Activated CD8-positive, alpha-beta T cell treated with anti-CD3 and anti-CD28 coated beads for 36 hours (primary cell): ENCODE measurements around the gene FMNL3. TPM values are rescaled to one million over a fixed set of nuclear protein-coding genes. Genes with fewer than 3 reads are reported as not detected.

ENCODE experiments used
- ATAC-seq: fragments of 200-7000 bp; cut with Tn5 transposase; one replicate; pipeline ENCODE4 v1.10.0; 2021; ENCODE audit warnings: mild to moderate bottlenecking, moderate library complexity
- CTCF ChIA-PET: fragments of 350-600 bp; sonication (Branson Sonifier 250); formaldehyde crosslinking; loops from one replicate; lab custom pipeline; 2021; ENCODE audit warnings: antibody characterized with exemption; lab: Charles Lee
- POLR2A ChIA-PET: fragments of 350-600 bp; sonication (Branson Sonifier 250); formaldehyde crosslinking; loops from one replicate; lab custom pipeline; 2021; ENCODE audit warnings: antibody characterized with exemption; lab: Charles Lee
- DNase-seq: peaks from one replicate; pipeline ENCODE4 v3.0.0-alpha.2; 2020
- H3K27ac Mint-ChIP-seq: one replicate; pipeline ENCODE4 v1.8.0; 2021; ENCODE audit warnings: mild to moderate bottlenecking, mixed read lengths
- H3K27me3 Mint-ChIP-seq: one replicate; pipeline ENCODE4 v1.8.0; 2021; ENCODE audit warnings: mixed read lengths
- H3K36me3 Mint-ChIP-seq: one replicate; pipeline ENCODE4 v1.8.0; 2021; ENCODE audit warnings: low read depth, mixed read lengths
- H3K4me1 Mint-ChIP-seq: one replicate; pipeline ENCODE4 v1.8.0; 2021; ENCODE audit warnings: low read depth, mixed read lengths
- H3K4me3 Mint-ChIP-seq: one replicate; pipeline ENCODE4 v1.8.0; 2021; ENCODE audit warnings: mild to moderate bottlenecking, moderate library complexity, mixed read lengths
- H3K9me3 Mint-ChIP-seq: one replicate; pipeline ENCODE4 v1.8.0; 2021; ENCODE audit warnings: mixed read lengths
- intact Hi-C: fragments of 100-400 bp; cut with micrococcal nuclease; formaldehyde crosslinking; loops from one replicate; pipeline ENCODE4 v1.10.0; 2022
- total RNA-seq, 2 experiments: library from RNA; stranded (reverse); gene quantifications; one replicate each; pipeline ENCODE4 v1.2.3, GENCODE V29; 2021
- TF ChIP-seq, protein P1 (sequence below): fragments of 200-600 bp; IDR thresholded peaks from one replicate; pipeline ENCODE4 v1.8.0; 2022; ENCODE audit warnings: antibody characterized with exemption, mild to moderate bottlenecking

Gene FMNL3
- total RNA-seq, 2 experiments from 2014 or later = 22.8 to 23.5 TPM

GRCh38 chr12:49669796-49670195, 37.4 kb downstream of the FMNL3 start:
- Mint-ChIP-seq H3K27ac (peak overlapping the region; percentile 97), H3K4me1 (peaks cover 93% of the 10 kb centered on the region), H3K27me3 (no peaks in the 10 kb centered on the region), H3K9me3 (no peaks in the 10 kb centered on the region), H3K4me3 (no peak overlapping the region), H3K36me3 (peaks cover 13% of the 10 kb centered on the region)
- ChIA-PET CTCF (interaction anchor here (1.4 to 7.4 kb wide), 6 partner anchors 9 to 45 kb away, joined by 3 to 80 read pairs (median 6); partner anchors contain the start of gene FMNL3), POLR2A (interaction anchor here (0.9 to 5.0 kb wide), 6 partner anchors 7 to 34 kb away, joined by 3 to 23 read pairs (median 4); no protein-coding TSS in a partner anchor)
- intact Hi-C loops = no loop called here
- TF ChIP-seq, protein P1, sequence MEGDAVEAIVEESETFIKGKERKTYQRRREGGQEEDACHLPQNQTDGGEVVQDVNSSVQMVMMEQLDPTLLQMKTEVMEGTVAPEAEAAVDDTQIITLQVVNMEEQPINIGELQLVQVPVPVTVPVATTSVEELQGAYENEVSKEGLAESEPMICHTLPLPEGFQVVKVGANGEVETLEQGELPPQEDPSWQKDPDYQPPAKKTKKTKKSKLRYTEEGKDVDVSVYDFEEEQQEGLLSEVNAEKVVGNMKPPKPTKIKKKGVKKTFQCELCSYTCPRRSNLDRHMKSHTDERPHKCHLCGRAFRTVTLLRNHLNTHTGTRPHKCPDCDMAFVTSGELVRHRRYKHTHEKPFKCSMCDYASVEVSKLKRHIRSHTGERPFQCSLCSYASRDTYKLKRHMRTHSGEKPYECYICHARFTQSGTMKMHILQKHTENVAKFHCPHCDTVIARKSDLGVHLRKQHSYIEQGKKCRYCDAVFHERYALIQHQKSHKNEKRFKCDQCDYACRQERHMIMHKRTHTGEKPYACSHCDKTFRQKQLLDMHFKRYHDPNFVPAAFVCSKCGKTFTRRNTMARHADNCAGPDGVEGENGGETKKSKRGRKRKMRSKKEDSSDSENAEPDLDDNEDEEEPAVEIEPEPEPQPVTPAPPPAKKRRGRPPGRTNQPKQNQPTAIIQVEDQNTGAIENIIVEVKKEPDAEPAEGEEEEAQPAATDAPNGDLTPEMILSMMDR = no peak
- ATAC-seq (no peak), DNase-seq (peak; percentile 37)

DNA sequence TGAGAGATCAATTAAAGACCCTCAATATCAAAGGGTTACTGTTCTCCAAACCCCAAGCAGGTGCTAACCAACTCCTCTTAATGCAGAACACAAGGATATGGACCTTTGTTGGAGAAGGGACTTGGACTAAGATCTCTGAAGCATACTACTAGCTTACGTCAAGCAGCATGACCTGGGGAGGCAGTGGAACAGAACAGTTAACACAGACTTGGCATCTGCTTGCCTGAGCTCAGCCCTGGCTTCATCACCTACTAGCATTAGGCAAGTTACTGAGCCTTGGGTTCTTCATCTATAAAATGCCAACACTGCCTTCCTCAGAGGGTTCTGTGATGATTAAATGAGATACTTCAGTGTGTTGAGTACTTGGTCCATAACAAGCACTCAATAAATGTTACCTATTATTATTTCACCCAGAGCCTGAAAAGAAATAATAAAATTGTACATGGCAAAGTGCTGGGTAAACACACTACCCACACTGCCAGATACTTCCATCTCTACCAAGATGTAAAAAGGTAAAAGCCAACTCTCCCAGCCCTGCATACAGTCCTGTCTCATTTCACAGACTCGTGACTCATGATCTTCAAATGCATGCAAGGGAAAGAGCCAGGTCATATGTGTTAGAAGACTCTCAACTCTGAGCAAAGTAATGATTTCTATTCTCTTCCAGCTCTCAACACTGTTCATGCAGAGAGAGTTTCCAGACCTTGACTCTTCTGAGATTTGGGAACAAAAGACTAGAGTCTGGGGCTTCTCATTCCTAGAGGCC, 39.7 kb downstream of the FMNL3 start:
- intact Hi-C loops = no loop called here
- Mint-ChIP-seq H3K27ac (peak overlapping the region; percentile 55), H3K36me3 (peaks cover 20% of the 10 kb centered on the region), H3K9me3 (no peaks in the 10 kb centered on the region), H3K4me3 (no peak overlapping the region), H3K27me3 (no peaks in the 10 kb centered on the region), H3K4me1 (peaks cover 92% of the 10 kb centered on the region)
- TF ChIP-seq, protein P1 = no peak
- DNase-seq (peak; percentile 37), ATAC-seq (peak; percentile 46)
- POLR2A ChIA-PET = interaction anchor here (0.6 to 1.2 kb wide), 3 partner anchors 15 to 36 kb away, joined by 3 to 5 read pairs (median 3); no protein-coding TSS in a partner anchor
- CTCF ChIA-PET = interaction anchor here (0.8 to 1.9 kb wide), 8 partner anchors 8 to 432 kb away, joined by 3 to 7 read pairs (median 5); no protein-coding TSS in a partner anchor

GRCh38 chr12:49666176-49666575, 41.0 kb downstream of the FMNL3 start:
- H3K4me3 Mint-ChIP-seq = no peak overlapping the region
- peaks cover 33% of the 10 kb centered on the region for H3K36me3 Mint-ChIP-seq
- H3K9me3 Mint-ChIP-seq = no peaks in the 10 kb centered on the region
- ChIA-PET CTCF (interaction anchor here (1.2 to 1.4 kb wide), 4 partner anchors 9 to 41 kb away, joined by 3 to 6 read pairs (median 4); partner anchors contain the start of gene FMNL3), POLR2A (interaction anchor here (1.0 kb wide), 1 partner anchor 44 kb away, joined by 3 read pairs; no protein-coding TSS in a partner anchor)
- intact Hi-C loops = no loop called here
- no peaks in the 10 kb centered on the region for H3K27me3 Mint-ChIP-seq
- TF ChIP-seq, protein P1 = no peak
- H3K4me1 Mint-ChIP-seq = peaks cover 92% of the 10 kb centered on the region
- DNase-seq (no peak), ATAC-seq (no peak)
- peak overlapping the region; percentile 16 for H3K27ac Mint-ChIP-seq

DNA sequence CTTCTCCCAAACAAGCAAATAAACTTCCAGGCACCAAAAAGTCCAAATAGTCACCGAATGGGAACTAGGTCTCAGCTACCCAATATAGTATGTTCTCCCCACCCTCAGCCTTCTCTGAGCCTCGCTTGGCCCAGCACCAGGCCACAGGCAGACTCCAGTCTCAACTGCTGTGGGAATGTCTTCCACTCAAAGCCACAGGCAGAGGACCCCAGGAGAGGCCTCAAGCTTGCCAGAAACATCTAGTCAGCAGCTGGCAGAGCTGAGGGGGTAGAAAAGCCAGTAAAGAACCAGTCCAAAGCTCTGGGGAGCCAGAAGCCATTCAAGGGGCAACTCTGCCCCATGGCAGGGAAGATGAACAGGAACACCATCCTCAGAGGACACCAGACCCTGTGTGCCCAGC, 41.8 kb downstream of the FMNL3 start:
- intact Hi-C loops = no loop called here
- Mint-ChIP-seq H3K36me3 (peaks cover 37% of the 10 kb centered on the region), H3K4me1 (peaks cover 92% of the 10 kb centered on the region), H3K4me3 (no peak overlapping the region), H3K27me3 (no peaks in the 10 kb centered on the region), H3K27ac (peak overlapping the region; percentile 15), H3K9me3 (no peaks in the 10 kb centered on the region)
- ChIA-PET POLR2A (interaction anchor here (0.7 to 2.7 kb wide), 8 partner anchors 9 to 85 kb away, joined by 3 to 8 read pairs (median 4); partner anchors contain the start of gene TMBIM6), CTCF (interaction anchor here (0.6 to 1.4 kb wide), 3 partner anchors 38 to 131 kb away, joined by 4 to 6 read pairs (median 4); partner anchors contain the start of gene FMNL3)
- TF ChIP-seq, protein P1 = no peak
- ATAC-seq (no peak), DNase-seq (no peak)
